ENCODE measurements around the gene CHCHD6.

Gene CHCHD6

GRCh38 chr3:126732281-126733060 lies 28.4 kb downstream of the CHCHD6 start:
- TF ChIP-seq POLR2A (IDR thresholded peaks at IDR 0.05; ENCODE audit: low read length), result no peak
- no peak for TF ChIP-seq GATA1 (IDR thresholded peaks at IDR 0.05; ENCODE audit: low read depth, low read length)
- DNase-seq, result no peak

- TF ChIP-seq GATA1 (IDR thresholded peaks at IDR 0.05; ENCODE audit: low read depth, low read length), result no peak
- no peak for TF ChIP-seq POLR2A (IDR thresholded peaks at IDR 0.05; ENCODE audit: low read length)
- DNase-seq, result no peak
Observed at GRCh38 chr3:126733061-126733430, 29.0 kb downstream of the CHCHD6 start.

- TF ChIP-seq POLR2A (IDR thresholded peaks at IDR 0.05; ENCODE audit: low read length) (no peak), GATA1 (IDR thresholded peaks at IDR 0.05; ENCODE audit: low read depth, low read length) (no peak)
- no peak for DNase-seq
Observed at GRCh38 chr3:126734106-126734723, 30.2 kb downstream of the CHCHD6 start.

- TF ChIP-seq GATA1 (IDR thresholded peaks at IDR 0.05; ENCODE audit: low read depth, low read length), result no peak
- TF ChIP-seq POLR2A (IDR thresholded peaks at IDR 0.05; ENCODE audit: low read length), result no peak
- DNase-seq, result peak in 1 of 2 experiments; percentile 10
Observed at GRCh38 chr3:126737527-126737926, 33.5 kb downstream of the CHCHD6 start.

- no peak for TF ChIP-seq POLR2A (IDR thresholded peaks at IDR 0.05; ENCODE audit: low read length)
- no peak for DNase-seq
Observed at GRCh38 chr3:126742057-126742456, 38.0 kb downstream of the CHCHD6 start.

DNA sequence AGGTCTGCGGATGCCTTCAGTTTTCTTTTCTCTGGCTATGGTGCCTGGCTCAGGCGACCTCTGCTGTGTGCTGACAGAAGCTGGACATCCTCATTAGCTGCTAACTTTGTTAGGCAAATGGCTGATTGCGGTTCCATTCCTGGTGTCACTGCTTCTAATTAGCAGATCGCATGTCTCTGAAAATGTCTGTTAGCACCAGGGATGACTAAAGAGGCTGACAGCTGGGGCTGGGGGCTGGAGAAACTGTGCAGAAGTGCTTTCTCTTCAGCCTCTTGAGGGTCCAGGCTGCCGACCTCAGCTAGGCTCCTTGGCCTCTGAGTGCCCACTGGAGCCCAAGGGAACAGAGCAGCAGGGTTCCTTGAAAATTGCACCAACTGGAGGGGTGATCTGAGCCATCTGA lies 39.3 kb downstream of the CHCHD6 start:
- DNase-seq, result no peak
- TF ChIP-seq POLR2A (IDR thresholded peaks at IDR 0.05; ENCODE audit: low read length) (no peak), GATA1 (IDR thresholded peaks at IDR 0.05; ENCODE audit: low read depth, low read length) (no peak)

GRCh38 chr3:126743781-126744180 lies 39.7 kb downstream of the CHCHD6 start:
- DNase-seq, result no peak
- TF ChIP-seq POLR2A (IDR thresholded peaks at IDR 0.05; ENCODE audit: low read length), result no peak
- TF ChIP-seq GATA1 (IDR thresholded peaks at IDR 0.05; ENCODE audit: low read depth, low read length), result no peak

- TF ChIP-seq POLR2A (IDR thresholded peaks at IDR 0.05; ENCODE audit: low read length) (no peak), GATA1 (IDR thresholded peaks at IDR 0.05; ENCODE audit: low read depth, low read length) (no peak)
- DNase-seq, result peak; percentile 49 to 52
Observed at GRCh38 chr3:126745760-126746394, 41.8 kb downstream of the CHCHD6 start.

GRCh38 chr3:126746395-126747177 lies 42.5 kb downstream of the CHCHD6 start:
- TF ChIP-seq GATA1 (IDR thresholded peaks at IDR 0.05; ENCODE audit: low read depth, low read length) (no peak), POLR2A (IDR thresholded peaks at IDR 0.05; ENCODE audit: low read length) (no peak)
- DNase-seq, result no peak

DNA sequence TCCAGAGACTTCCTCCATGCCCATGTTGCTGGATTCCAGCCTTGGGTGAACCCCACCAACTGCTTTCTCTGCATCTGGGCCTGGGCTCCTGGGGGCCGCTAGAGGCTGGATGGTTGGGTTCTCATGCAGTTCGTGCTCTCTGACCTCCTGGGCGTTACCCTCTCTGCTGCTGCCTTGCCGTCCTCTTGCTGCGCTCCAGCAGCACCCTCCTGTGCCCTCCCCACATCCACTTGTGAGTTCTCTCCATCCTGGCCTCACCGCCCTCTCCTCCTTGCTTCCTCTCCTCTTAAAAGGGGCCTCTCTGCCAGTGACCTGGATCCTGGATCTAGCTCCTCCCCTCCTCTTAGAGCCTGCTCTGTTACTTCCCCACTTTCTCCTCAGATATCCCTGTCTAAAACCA lies 43.7 kb downstream of the CHCHD6 start:
- no peak for TF ChIP-seq POLR2A (IDR thresholded peaks at IDR 0.05; ENCODE audit: low read length)
- no peak for TF ChIP-seq GATA1 (IDR thresholded peaks at IDR 0.05; ENCODE audit: low read depth, low read length)
- DNase-seq, result no peak

DNA sequence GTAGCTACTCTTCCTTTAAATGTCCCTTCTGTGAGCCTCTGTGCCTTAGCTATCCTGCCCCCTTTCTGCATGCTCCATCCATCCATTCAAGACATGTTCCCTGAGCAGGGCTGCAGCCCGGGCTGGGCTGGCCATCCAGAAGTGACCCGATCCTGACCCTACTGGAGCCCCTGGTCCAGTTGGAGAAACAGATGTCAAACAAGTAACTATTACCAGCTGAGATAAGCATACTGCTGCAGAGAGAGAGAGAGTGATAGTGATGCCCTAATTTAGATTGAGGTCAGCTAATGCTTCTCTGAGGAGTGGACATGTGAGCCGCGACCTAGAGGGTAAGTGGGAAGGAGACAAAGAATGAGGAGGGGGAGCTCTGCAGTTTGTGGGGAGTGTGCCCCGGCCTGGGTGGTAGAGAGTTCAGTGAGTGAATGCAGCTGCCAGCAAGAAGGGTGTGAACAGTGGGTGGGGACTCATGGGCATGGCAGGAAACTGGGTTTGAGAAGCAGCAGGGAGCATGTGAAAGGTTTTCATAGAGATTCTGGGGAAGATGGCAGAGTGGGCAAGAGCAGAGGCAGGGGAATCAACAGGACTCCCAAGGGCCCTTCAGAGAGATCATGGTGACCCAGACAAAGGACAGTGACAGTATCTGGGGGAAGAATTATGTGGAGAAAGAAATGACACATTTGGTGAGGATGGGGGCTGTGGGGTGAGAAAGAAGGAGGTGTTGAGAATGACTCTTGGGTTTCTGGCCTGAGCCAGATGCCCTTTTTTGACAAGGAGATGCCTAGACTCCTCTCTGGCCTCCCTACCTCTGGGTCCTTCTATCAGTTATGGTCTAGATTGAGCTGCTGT lies 44.9 kb downstream of the CHCHD6 start:
- TF ChIP-seq GATA1 (IDR thresholded peaks at IDR 0.05; ENCODE audit: low read depth, low read length) (no peak), POLR2A (IDR thresholded peaks at IDR 0.05; ENCODE audit: low read length) (no peak)
- DNase-seq, result no peak

DNA sequence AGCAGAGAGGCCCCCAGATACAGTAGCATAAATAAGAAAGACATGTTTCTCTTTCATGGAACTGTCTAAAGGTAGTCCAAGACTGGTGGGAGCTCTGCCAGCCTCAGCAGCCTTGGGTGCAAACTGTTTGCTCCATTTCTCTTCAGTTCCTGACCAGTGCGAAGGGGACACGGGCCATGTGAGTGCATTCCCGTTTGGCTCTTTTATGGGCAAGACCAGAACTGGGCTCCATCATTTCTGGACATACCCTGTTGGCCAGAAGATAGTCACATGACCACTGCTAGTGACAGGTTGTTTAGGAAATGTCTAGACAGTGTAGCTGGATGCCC lies 45.5 kb downstream of the CHCHD6 start:
- TF ChIP-seq POLR2A (IDR thresholded peaks at IDR 0.05; ENCODE audit: low read length) (no peak), GATA1 (IDR thresholded peaks at IDR 0.05; ENCODE audit: low read depth, low read length) (no peak)
- no peak for DNase-seq

All from erythroblast (primary cell).